ENCODE results near the gene TMTC4.

DNA sequence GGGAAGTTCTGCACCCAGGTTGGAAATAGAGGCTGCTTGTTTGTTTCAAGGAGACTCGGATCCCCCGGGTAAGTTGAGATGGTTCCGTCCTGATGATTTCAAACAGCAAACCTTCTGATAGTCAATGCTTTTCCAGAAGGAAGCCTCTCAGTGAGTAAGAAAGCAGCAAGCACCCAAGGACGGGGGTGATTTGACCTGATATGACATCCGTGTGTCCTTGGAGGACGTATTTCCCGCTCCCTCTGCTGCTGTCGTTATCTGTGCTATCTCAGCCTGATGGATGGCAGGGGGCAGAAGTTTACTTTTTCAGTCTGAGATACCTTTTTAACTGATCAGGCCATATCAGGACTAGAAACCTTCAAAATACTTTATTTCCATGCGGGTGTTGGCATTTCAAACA is 80.3 kb downstream of the TMTC4 start:
- TF ChIP-seq POLR2A (IDR thresholded peaks at IDR 0.05; ENCODE audit: low read length): no peak
- TF ChIP-seq, protein P1, sequence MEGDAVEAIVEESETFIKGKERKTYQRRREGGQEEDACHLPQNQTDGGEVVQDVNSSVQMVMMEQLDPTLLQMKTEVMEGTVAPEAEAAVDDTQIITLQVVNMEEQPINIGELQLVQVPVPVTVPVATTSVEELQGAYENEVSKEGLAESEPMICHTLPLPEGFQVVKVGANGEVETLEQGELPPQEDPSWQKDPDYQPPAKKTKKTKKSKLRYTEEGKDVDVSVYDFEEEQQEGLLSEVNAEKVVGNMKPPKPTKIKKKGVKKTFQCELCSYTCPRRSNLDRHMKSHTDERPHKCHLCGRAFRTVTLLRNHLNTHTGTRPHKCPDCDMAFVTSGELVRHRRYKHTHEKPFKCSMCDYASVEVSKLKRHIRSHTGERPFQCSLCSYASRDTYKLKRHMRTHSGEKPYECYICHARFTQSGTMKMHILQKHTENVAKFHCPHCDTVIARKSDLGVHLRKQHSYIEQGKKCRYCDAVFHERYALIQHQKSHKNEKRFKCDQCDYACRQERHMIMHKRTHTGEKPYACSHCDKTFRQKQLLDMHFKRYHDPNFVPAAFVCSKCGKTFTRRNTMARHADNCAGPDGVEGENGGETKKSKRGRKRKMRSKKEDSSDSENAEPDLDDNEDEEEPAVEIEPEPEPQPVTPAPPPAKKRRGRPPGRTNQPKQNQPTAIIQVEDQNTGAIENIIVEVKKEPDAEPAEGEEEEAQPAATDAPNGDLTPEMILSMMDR (IDR thresholded peaks at IDR 0.05): no peak
- no peak for TF ChIP-seq RCOR1 (IDR thresholded peaks at IDR 0.05; ENCODE audit: low read depth, low read length)
- TF ChIP-seq, protein P2, sequence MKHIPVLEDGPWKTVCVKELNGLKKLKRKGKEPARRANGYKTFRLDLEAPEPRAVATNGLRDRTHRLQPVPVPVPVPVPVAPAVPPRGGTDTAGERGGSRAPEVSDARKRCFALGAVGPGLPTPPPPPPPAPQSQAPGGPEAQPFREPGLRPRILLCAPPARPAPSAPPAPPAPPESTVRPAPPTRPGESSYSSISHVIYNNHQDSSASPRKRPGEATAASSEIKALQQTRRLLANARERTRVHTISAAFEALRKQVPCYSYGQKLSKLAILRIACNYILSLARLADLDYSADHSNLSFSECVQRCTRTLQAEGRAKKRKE (CRISPR knock-in tag; IDR thresholded peaks at IDR 0.05; ENCODE audit: low read depth): no peak
- TF ChIP-seq RFX5 (IDR thresholded peaks at IDR 0.05): no peak
- TF ChIP-seq JUNB (IDR thresholded peaks at IDR 0.05): no peak
- no peak for TF ChIP-seq SMC3 (IDR thresholded peaks at IDR 0.05)
- TF ChIP-seq RARB (CRISPR knock-in tag; IDR thresholded peaks at IDR 0.05): no peak
